ENCODE measurements around the gene MLPH.

Gene MLPH

DNA sequence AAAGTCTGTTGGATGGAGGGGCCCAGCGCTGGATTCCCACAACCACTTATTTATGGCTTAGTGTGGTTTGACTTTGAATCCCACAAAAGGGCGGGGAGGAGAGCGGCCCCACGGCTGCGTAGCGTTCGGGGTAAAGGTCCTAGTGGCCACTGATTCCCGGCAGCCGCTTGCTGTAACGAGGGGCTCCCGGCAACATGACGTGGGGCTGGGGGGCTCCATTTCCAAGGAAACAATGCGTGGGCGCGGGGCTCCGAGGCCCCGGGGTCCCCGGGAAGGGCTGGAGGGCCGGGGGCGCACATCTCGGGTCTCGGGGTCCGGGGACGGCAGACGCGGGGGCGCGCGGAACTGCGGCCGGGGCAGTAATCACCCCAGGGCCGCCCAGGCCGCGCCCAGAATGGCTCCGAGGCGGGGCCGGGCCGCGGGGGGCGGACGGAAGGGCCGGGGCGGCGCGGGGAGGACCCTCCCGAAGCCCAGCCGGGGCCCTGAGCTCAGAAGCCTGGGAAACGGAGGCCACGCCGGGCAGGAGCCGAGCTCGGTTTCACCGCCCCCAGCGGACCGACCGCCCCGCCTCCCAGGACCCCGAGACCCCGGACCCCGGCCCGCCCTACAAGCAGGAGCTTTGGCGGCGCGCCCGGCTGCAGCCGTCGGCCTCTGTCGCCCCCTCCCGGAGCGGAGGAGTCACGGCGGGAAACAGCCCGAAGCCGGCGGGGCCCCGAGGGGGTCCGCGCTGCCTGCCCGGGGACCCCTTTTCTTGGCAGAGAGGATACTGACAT, 11.9 kb upstream of the MLPH start:
- in situ Hi-C loops (cut with HindIII; ENCODE audit: low pct_unique_long_range_greater_than_20kb, low sequenced_read_pairs) = no loop called here
- peak; percentile 47 to 67 for DNase-seq (ENCODE audit: low read depth in 1 of 2, low spot score in 1 of 2)
- TF ChIP-seq JUND (IDR thresholded peaks at IDR 0.05; ENCODE audit: low read depth) = no peak

DNA sequence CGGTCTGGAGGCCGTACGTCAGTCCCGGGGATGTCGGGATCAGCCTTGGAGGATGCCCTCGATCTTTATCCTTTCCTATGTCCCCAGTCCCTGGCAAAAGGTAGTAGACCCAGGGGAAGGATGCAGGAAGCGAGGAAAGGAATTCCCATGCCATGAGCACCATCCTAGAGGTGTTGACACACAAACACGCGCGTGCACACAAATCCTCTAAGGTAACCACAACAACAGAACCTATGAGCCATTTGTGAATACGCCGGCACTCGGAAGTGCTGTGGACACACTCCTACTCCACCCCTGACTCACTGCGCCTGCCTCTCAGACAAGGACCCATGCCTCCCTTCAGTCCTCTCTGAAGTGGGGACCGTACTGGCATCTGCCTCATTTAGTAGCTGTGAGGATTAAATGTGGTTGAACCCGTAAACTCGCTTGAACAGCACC, 11.3 kb upstream of the MLPH start:
- in situ Hi-C loops (cut with HindIII; ENCODE audit: low pct_unique_long_range_greater_than_20kb, low sequenced_read_pairs) = no loop called here
- peak; percentile 31 to 55 for DNase-seq (ENCODE audit: low read depth in 1 of 2, low spot score in 1 of 2)
- no peak for TF ChIP-seq JUND (IDR thresholded peaks at IDR 0.05; ENCODE audit: low read depth)

DNA sequence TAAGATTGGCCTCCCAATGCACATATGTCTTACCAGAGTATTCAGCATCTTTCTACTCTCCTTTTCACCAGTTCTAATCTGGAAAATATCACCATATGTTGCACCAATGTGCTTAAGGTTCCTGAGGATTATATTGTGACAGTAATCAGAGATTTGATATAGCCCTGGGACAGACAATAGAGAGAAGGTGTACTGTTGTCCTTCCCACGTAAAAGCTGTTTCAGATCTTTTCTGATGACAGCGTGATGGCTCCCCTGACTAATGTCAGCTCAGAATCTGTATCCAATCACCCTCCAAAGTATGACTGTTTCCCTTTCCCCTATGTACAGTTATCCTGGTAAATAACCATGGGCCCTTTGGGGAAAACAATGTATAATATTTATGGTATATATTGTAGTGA, 9.0 kb upstream of the MLPH start:
- in situ Hi-C loops (cut with HindIII; ENCODE audit: low pct_unique_long_range_greater_than_20kb, low sequenced_read_pairs) = no loop called here
- no peak for TF ChIP-seq JUND (IDR thresholded peaks at IDR 0.05; ENCODE audit: low read depth)
- DNase-seq (ENCODE audit: low read depth in 1 of 2, low spot score in 1 of 2) = no peak

- in situ Hi-C loops (cut with HindIII; ENCODE audit: low pct_unique_long_range_greater_than_20kb, low sequenced_read_pairs) = no loop called here
- DNase-seq (ENCODE audit: low read depth in 1 of 2, low spot score in 1 of 2) = no peak
- TF ChIP-seq JUND (IDR thresholded peaks at IDR 0.05; ENCODE audit: low read depth) = no peak
Measured at GRCh38 chr2:237478979-237479378, 8.1 kb upstream of the MLPH start.

- in situ Hi-C loops (cut with HindIII; ENCODE audit: low pct_unique_long_range_greater_than_20kb, low sequenced_read_pairs) = no loop called here
Measured at GRCh38 chr2:237479747-237480146, 7.3 kb upstream of the MLPH start.

DNA sequence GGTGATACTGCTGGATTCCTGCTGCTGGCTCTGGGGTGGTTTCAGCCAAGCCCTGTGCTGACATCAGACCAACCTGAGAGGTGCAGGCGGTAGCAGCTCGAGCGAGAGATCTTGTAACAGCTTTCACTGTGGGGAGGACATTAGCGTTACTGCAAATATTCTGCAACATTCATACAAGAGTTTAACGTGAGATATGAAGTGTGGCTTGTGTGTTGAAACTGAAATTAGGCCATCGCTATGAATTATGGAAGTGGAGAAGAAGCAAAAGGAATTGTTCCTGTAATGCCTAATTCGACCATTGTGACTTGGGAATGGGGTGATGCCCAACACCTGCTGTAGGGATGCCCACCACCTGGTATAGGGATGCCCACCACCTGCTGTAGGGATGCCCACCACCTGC, 6.5 kb upstream of the MLPH start:
- in situ Hi-C loops (cut with HindIII; ENCODE audit: low pct_unique_long_range_greater_than_20kb, low sequenced_read_pairs) = no loop called here
- no peak for DNase-seq (ENCODE audit: low read depth in 1 of 2, low spot score in 1 of 2)
- TF ChIP-seq JUND (IDR thresholded peaks at IDR 0.05; ENCODE audit: low read depth) = no peak

More at GRCh38 chr2:237479747-237480146, 7.3 kb upstream of the MLPH start:
- no peak for DNase-seq (ENCODE audit: low read depth in 1 of 2, low spot score in 1 of 2)
- TF ChIP-seq JUND (IDR thresholded peaks at IDR 0.05; ENCODE audit: low read depth) = no peak

DNA sequence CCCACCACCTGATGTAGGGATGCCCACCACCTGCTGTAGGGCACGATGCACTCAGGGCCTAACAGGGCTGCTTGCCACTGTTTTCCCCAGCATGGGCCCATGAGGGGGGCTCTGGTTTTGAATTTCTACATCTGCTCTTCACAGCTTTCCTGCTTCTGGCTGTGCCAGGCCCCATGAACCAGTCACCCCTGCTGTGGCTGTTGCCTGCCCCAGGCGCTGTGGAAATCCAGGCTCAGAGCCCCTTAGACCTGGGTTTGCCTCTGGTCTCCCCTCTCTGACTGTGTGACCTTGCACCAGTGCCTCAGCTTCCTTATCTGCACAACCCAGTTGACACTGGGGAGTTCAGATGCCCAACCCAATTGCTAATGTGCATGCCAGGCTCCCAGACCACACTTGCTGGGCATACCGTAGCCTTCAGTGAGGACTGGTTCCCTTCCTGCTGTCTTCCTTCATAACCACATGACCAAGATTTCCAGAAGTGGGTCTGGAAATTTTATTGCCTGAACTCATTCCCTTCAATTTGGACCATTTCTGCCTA, 6.0 kb upstream of the MLPH start:
- in situ Hi-C loops (cut with HindIII; ENCODE audit: low pct_unique_long_range_greater_than_20kb, low sequenced_read_pairs) = no loop called here
- TF ChIP-seq JUND (IDR thresholded peaks at IDR 0.05; ENCODE audit: low read depth) = no peak
- no peak for DNase-seq (ENCODE audit: low read depth in 1 of 2, low spot score in 1 of 2)

GRCh38 chr2:237482485-237482884, 4.6 kb upstream of the MLPH start:
- no peak for TF ChIP-seq JUND (IDR thresholded peaks at IDR 0.05; ENCODE audit: low read depth)
- in situ Hi-C loops (cut with HindIII; ENCODE audit: low pct_unique_long_range_greater_than_20kb, low sequenced_read_pairs) = no loop called here
- DNase-seq (ENCODE audit: low read depth in 1 of 2, low spot score in 1 of 2) = peak in 1 of 2 experiments; percentile 90

DNA sequence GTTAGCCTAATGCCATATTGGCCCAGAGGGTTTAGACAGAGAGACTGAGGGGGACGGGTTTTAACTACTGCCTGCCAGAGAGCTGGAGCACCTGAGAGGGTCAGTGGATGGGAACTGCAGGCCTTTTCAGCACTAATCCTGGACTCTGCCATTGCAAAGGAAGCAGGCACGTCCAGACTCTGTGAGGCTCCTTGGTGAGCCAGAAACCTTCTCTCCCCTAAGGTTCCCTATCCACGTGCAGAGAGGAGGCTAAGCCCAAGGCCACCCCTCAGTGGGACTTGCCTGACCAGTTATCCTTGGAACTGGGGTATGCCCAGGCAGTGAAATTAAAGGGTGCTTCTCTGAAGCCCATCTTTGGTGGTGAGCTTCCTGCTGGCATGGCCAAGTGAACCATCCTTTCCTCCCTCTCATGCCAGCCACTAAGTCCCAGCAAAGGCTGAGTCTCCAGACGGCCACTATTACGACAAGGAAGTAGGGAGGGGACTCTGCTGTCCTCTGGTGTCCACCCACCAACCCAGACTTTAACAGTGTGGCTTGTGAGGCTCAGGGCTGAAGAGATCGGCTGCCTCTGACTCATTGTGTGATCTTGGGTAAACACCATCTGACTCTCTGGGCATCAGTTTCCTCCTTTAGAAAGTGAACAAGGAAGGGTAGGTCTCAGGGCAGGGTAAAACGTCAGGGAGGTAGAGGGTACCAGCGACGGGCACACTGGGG, 3.9 kb upstream of the MLPH start:
- peak in 1 of 2 experiments; percentile 67 for DNase-seq (ENCODE audit: low read depth in 1 of 2, low spot score in 1 of 2)
- TF ChIP-seq JUND (IDR thresholded peaks at IDR 0.05; ENCODE audit: low read depth) = no peak
- in situ Hi-C loops (cut with HindIII; ENCODE audit: low pct_unique_long_range_greater_than_20kb, low sequenced_read_pairs) = no loop called here

- peak in 1 of 2 experiments; percentile 55 for DNase-seq (ENCODE audit: low read depth in 1 of 2, low spot score in 1 of 2)
- in situ Hi-C loops (cut with HindIII; ENCODE audit: low pct_unique_long_range_greater_than_20kb, low sequenced_read_pairs) = no loop called here
- TF ChIP-seq JUND (IDR thresholded peaks at IDR 0.05; ENCODE audit: low read depth) = no peak
Measured at GRCh38 chr2:237485304-237485703, 1.7 kb upstream of the MLPH start.

DNA sequence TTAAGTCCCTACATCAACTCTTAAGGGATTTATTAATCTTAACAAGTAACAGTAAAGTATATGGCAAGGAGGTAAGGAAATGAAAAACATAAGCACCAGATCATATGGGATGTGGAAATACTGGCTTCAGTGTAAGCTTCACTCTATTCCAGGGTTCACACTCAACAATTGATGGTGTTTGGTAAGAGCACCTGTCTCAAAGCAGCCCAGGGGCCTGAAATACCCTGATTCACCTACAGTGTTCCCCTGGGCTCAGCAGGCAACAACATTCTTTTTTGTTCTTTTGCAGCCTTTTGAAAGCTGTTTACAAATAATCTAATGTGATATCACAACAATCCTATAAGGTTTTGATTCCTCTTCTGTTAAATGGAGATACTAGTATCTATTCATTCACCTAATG, 1.2 kb upstream of the MLPH start:
- DNase-seq (ENCODE audit: low read depth in 1 of 2, low spot score in 1 of 2) = no peak
- no peak for TF ChIP-seq JUND (IDR thresholded peaks at IDR 0.05; ENCODE audit: low read depth)
- in situ Hi-C loops (cut with HindIII; ENCODE audit: low pct_unique_long_range_greater_than_20kb, low sequenced_read_pairs) = no loop called here

GRCh38 chr2:237486334-237486818, 675 bp upstream of the MLPH start:
- no peak for DNase-seq (ENCODE audit: low read depth in 1 of 2, low spot score in 1 of 2)
- in situ Hi-C loops (cut with HindIII; ENCODE audit: low pct_unique_long_range_greater_than_20kb, low sequenced_read_pairs) = no loop called here
- TF ChIP-seq JUND (IDR thresholded peaks at IDR 0.05; ENCODE audit: low read depth) = no peak

- DNase-seq (ENCODE audit: low read depth in 1 of 2, low spot score in 1 of 2) = no peak
- in situ Hi-C loops (cut with HindIII; ENCODE audit: low pct_unique_long_range_greater_than_20kb, low sequenced_read_pairs) = no loop called here
- TF ChIP-seq JUND (IDR thresholded peaks at IDR 0.05; ENCODE audit: low read depth) = no peak
Measured at GRCh38 chr2:237487496-237487895, 445 bp downstream of the MLPH start.
